Stimulated activated CD8-positive, alpha-beta memory T cell treated with anti-CD3 and anti-CD28 coated beads, Interleukin-4, amount 100 ng/mL, for 1 hour (primary cell): Measurements from ENCODE around the gene MPPED2.

Source experiments
- DNase-seq, 2 donors: peaks; one replicate each; pipeline ENCODE4 v3.0.0-alpha.2; 2020; ENCODE audit warnings: low read depth in 2 of 2, low spot score in 1 of 2

Gene MPPED2

GRCh38 chr11:30586251-30587144 is at the start of gene MPPED2:
Gene MPPED2, minus strand, starts transcription at chr11:30586353. Its CDS starts 5,980 bp downstream, at chr11:30580373.
- no peak for DNase-seq

GRCh38 chr11:30635401-30635989 is 49.3 kb upstream of the MPPED2 start:
- DNase-seq = no peak

DNA sequence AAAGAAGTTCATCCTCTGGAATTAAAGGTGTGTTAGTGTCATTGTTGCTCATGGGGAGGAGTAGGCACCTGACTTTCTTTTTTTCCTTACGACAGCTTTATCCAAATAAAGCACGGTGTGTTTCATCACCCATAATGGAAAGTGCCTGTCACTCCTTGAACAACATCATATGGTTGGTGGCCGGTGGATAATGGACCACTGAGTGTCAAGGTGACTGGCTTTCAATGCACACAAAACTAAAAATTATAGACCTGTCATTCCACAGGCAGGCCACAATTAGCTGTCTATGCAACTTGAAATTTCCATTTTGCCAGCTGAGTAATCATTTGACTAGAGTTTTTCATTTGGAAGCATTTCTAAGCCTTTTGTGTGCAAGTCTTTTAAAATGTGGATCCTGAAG is 45.0 kb upstream of the MPPED2 start:
- DNase-seq = no peak

DNA sequence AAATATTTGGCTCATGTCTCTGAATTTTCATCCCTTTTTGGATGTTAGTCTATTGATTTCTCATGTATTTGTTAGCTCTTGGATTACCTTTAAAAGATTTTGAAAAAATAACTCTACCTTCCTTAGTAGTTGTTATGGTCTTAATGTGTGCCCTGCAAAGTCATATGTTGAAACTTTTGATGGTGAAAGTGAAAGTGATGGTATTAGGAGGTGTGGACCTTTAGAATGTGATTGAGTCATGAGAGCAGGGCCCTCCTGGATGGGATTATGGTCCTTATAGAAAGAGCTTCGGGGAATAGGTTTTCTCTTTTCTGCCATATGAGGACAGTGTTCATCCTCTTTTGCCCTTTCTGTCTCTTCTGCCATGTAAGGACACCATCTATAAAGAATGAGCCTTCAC is 33.6 kb upstream of the MPPED2 start:
- DNase-seq = no peak

DNA sequence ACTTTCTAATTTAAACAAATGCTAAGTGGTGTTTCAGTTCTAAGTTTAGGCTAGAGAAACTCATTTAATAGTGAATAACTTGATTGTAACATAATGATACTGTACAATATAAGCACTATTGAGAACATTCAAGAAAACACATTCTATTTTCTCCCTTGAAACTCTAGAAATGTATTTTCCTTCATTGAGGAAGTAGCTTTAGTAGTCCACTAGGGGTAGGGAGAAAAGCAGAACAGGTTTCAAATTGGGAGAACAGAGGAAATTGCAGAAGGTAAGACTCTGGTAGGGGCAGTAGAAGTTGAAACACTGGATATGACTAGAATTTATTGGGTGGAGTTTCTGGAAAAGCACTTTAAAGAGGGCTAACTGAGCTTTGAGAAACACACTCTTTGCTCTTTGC is 31.6 kb upstream of the MPPED2 start:
- no peak for DNase-seq

DNA sequence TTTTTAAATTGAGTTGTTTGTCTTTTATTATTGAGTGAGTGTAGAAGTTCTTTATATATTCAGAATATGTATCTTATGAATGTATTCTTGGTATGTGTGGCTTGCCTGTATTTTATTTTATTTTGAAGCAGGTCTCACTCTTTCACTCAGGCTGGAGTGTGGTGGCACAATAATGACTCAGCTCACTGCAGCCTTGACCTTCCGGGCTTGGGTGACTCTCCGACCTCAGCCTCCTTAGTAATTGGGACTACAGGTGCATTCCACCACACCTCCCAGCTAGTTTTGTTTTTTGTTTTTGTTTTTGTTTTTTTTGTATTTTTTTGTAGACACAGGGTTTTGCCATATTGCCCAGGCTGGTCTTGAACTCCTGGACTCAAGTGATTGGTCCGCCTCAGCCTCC is 24.5 kb upstream of the MPPED2 start:
- no peak for DNase-seq

GRCh38 chr11:30608534-30608933 is 22.4 kb upstream of the MPPED2 start:
- DNase-seq = no peak

DNA sequence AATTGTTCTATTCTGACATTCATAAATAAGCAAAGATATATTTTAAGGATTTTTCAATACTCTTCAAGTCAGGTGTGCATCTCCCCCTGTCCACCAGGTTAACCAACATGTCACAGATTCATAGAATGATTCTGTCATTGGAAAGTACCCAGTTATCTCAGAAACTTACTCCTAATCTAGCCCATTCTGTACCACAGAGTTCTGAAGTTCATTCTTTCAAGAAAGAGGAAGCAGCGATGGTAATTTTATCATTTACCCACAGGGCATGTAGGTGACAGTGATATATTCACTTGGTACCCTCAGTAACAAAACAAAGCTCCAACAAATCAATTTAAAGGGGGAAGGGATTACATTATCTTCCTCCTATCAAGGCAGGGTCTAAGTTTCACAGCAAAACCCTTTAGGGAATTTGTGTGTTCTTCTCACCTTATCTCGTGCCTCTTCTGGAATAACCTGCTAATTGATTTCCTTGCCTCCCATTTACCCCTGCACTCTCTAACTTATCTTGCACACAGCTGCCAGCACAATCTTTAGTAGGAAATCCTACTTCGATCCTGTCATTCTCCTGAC is 19.0 kb upstream of the MPPED2 start:
- DNase-seq = no peak

GRCh38 chr11:30603357-30603756 is 17.2 kb upstream of the MPPED2 start:
- DNase-seq = no peak

DNA sequence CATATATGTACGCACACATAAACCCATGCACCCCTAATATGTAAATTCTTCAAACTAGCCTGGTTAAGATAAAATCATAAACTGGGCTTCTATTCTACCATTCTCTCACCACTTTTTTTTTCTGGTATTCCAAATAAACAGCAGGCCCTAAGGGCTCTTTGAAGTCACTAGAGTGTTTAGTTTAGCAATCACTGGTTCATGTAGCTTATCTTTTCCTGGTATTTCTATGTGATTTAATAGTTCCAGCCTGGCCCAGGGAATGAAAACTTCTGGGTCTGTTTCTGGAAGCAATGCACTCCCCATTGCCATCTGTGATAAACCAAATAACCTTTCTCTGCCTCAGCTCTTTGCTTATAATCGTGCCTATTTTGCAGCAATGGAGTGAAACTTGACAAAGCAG is 10.7 kb upstream of the MPPED2 start:
- DNase-seq = no peak

GRCh38 chr11:30595934-30596333 is 9.8 kb upstream of the MPPED2 start:
- DNase-seq = no peak

- DNase-seq = no peak
These were observed 8.7 kb upstream of the MPPED2 start for GRCh38 chr11:30594646-30595411.

DNA sequence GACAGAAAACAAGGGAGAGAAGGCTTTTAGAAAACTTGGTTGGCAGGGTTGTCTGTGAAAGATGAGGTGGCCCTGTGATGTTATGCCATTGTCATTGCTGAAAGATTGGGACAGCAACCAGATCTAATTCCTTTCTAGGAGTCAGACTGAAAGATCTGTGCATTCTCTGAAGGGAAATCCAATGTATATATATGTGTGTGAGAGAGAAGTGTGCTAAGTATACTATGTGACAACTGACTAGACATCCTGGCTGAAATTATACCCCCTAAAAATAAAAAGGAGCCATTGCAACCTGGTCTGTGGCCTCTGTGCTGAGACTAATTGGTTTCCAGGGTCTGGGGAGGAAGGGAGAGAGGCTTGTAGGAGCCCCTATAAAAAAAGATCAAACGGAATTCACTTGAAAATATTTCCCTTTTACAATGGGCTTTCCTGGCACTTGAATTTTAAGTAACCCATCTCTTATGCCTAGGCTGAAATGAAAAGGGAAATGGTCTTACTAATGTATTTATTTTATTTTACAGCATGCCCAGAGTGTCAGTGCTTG is 1.2 kb upstream of the MPPED2 start:
- DNase-seq = no peak

DNA sequence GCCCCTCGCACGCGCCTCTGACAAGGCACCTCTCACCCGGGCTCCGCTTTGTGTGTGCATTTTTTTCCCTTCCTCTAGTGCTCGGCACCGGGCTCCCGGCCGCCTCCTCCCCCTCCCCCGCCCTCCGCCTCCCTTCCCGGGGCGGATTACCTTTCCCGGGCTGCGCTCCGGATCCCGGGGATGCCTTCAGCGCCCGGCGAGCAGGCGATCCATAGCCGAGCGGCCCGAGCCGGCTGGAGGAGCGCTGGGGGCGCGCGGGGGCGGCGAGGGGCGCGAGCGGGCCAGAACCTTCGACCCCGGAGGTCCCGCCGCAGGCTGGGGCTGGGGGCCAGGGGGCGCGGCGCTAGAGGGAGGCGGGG is 282 bp downstream of the MPPED2 start:
- no peak for DNase-seq

GRCh38 chr11:30585125-30585891 is 845 bp downstream of the MPPED2 start:
- no peak for DNase-seq

DNA sequence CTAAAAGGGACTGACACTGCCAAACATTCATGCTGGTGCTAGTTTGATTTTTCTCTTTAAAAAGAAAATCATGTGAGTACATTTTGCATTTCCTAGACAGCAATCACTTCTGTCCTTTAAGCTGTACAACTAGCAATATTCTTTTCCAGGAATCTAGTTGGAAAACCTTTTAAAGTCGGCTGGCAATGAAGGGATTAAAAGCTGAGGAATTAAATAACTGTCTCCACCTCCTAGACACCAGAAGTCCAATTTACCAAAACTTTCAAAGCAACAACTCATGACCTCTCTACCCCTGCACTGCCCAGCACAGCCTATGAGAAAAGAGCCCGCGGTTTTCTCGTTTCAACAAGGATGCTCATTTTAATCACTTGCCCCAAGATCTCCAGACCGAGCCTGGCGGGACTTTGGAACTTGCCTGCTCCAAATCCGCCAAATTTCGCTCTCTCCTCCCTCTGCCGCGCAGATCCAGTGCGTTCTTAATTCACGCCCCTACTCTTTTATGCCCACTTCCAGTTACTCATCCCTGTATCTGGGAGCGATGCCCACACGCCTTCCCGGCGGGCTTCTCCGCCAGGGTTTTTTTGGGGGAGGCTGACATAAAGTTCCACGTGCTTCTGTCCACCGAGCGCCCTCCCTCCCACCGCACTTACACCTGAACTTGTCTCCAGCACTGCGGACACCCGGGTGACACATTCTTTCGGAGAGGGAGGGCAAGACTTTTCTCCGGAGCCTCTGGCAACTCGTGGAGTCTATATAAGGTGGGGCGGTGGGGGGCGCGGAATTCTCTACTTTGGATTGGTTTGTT is 2.5 kb downstream of the MPPED2 start:
- no peak for DNase-seq

DNA sequence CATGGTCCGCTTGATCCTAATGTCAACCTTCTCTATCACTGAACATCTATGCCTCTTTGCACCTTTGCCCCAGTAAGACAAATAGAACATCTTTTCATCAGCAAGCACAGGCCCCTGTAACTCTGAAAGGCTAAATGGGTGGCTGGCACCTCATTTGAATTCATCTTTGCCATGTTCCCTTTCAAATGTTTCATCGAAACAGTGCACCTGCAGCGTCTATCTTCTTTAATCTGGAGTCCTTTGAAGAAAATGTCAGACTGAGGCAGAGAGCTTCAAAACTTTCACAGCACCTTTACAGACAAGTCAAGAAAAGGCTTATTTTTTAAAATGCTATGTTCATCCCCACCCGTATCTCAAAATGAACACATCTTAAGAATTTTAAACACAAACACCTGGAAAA is 3.4 kb downstream of the MPPED2 start:
- DNase-seq = no peak

DNA sequence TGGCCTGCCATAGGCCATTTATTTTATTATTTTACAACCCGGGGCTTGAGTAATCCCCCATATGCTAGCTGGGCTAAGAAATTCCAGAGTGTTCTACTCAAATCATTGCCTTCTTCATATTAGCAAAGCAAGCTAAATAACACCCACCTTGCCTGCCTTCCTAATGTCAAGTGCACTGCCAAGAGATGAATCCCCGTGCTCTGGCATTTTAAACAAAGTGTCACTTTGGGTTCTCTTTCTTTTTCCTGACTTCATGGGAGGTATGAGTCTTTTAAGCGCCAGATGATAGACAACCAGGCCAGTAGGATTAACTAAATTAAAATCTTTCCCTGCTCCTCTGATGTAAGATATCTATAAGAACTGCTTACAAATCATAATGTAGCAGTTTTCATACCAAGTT is 4.5 kb downstream of the MPPED2 start:
- no peak for DNase-seq

- DNase-seq = no peak
These were observed 5.6 kb downstream of the MPPED2 start for GRCh38 chr11:30580573-30580972.
